OCI-LY3 (cell line): Measurements from ENCODE around the gene BRCA1.

Experiments used
- CTCF ChIP-seq: fragments of 200-600, 300-600 bp; sonication (generic); IDR thresholded peaks from 2 replicates; pipeline ENCODE4 v1.5.1; 2014; ENCODE audit warnings: antibody characterized with exemption, low read length, low read depth
- EZH2phosphoT487 ChIP-seq: fragments of 200-600 bp; shearing (Covaris generic); IDR thresholded peaks from 2 replicates; pipeline ENCODE4 v1.6.1; 2018; ENCODE audit warnings: antibody characterized with exemption, mixed run types, low read depth

DNA sequence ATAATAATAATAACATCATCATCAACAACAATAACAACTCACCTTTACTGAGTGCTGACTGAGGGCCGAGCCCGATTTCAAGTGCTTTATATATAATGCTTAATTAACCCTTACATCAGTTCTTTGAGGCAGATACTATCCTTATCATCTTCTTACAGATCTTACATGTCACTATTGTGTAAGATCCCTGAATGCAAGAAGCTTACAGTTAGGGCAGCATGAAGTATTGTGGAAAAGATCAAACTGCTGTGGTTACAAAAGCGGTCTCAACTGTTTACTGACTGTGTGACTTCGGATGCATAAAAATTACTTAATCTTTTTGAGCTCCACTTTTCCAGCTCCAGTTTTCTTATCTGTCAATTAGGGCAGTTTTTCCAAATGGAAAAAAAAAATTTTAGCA is 106.2 kb downstream of the BRCA1 start:
- TF ChIP-seq CTCF (no peak), EZH2phosphoT487 (no peak)
